GM19240 (cell line): ENCODE results near the gene OR1J4.
"Not testable (repeated sequence)": the region's sequence is repeated elsewhere in the genome, so short reads cannot be mapped to it uniquely, and the experiment has no call there.

Source experiments
- DNase-seq: peaks from one replicate; pipeline ENCODE4 v3.0.0; 2011; ENCODE audit warnings: low spot score; ENCODE audit not compliant: insufficient read length

OR1J4 gene, protein sequence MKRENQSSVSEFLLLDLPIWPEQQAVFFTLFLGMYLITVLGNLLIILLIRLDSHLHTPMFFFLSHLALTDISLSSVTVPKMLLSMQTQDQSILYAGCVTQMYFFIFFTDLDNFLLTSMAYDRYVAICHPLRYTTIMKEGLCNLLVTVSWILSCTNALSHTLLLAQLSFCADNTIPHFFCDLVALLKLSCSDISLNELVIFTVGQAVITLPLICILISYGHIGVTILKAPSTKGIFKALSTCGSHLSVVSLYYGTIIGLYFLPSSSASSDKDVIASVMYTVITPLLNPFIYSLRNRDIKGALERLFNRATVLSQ

GRCh38 chr9:122518841-122519240, at the start of gene OR1J4:
Gene OR1J4 (plus strand): TSS chr9:122519141. CDS start chr9:122519141, 0 bp downstream.
- no peak for DNase-seq

DNA sequence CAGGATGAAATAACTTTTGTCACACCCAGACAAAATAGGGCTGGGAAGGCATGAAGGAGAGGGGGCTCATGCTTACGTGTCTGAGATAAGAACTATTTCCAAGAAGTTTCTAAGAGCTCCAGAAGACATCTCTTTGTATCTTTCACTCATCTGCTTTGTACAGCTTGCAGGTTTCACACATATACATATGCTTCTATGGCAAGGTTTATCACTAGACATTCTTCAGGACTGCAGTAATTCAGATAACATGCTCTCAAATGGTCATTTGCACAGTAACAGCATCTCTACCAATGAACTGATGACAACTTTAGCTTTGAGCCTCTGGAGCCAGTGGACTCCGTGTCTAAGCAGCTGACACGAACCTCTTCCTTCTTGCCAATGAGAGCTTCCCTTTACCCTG, 44.4 kb upstream of the OR1J4 start:
- no peak for DNase-seq

GRCh38 chr9:122475717-122476116, 43.2 kb upstream of the OR1J4 start:
- no peak for DNase-seq

DNA sequence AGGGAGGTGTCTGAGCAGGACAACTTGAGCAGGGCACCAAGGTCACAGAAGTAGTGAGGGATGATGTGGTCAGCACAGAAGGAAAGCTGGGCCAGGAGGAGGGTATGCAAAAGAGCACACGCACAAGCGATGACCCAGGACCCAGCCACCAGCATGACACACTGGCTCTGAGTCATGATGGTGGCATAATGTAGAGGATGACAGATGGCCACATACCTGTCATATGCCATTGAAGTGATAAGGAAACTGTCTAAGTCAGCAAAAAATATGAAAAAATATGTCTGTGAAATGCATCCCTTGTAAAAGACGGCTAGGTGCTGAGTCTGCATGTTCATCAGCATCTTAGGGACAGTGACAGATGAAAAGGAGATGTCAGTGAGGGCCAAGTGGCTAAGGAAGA, 41.6 kb upstream of the OR1J4 start:
- no peak for DNase-seq

DNA sequence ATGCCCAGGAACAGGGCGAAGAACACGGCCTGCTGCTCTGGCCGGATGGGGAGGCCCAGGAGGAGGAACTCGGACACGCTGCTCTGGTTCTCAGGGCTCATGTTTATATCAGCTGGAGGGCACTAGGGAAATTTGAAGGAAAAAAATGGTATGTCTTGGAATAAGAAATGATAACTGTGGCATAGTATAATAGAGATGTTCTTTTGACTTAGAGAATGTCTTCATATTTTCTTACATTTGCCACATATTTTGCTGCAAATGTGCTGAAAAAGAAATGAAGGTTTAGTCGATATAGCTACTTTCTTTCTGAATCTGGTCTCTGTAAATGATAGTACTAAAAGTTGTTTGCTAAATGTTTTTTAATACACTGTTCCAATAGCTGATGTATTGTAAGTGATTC, 41.1 kb upstream of the OR1J4 start, which contains the start of gene OR1J1:
Gene OR1J1, minus strand, starts transcription at position 101 of the 400 bp plus-strand sequence. Its CDS starts 0 bp downstream, at position 101.
- no peak for DNase-seq

DNA sequence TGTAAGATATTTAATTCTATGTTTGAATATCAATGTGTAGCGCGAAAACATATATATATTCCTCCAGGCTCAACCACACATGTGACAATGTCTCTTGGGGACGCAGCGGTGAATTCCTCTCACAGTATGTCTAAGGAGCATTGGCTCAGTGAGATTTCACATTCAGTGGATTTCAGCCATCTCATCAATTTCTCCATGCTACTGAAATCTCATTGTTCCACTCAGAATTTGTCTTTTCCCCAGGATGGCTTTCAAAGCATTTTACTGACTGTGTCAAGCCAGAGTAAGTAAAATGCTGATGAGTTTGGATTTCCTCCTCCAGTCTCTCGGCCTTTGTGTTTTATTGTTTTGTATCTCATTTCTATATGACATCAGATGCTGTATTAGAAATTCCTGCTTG, 39.9 kb upstream of the OR1J4 start:
- DNase-seq = no peak

DNA sequence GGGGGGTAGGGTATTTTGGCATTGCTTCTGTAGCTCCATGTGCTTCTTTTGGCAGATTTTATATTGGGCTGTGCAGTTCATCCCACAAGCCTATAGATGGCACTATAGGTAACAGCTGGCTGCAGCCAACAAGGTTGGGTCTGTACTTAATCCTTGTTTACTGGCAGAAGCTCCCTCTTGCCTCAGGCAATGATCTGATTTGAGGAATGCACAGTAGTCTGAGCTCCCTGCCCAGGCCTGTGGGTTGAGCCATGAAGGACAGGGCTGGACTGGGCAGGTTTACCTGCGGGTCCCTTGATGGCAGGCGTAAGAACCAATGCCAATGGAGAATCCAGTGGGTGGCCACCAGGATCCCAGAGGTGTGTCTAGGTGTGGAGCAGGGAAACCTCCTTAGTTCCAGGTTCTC, 20.1 kb upstream of the OR1J4 start:
- DNase-seq = peak; percentile 8

DNA sequence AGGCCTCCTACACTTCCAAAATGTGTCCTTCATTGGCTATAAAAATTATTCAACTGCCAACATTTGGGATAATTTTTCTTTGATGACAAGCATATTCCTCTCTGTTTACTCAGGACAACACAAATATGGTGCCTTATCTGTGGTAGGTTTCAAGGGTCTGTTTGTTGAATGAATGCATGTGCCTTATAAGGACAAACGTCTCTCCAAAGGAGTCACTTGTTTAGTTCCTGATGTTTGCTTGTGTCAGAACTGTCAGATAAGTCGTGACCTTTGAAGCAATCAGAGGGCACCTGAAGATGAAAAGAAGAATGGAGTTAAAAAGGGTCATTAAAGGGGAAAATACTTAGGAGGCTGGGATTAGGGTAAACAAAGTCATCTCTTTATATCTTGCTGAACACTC, 12.0 kb upstream of the OR1J4 start:
- no peak for DNase-seq

DNA sequence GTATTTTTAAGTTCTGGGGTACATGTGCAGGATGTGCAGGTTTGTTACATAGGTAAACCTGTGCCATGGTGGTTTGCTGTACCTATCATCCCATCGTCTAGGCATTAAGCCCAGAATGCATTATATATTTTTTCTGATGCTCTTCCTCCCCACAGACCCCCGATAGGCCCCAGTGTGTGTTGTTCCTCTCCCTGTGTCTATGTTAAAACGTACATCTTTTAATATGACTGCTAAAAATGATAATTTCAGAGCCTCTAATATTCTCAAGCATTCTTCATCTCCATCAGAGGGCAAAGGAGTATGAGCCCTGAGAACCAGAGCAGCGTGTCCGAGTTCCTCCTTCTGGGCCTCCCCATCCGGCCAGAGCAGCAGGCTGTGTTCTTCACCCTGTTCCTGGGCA, 8.4 kb upstream of the OR1J4 start, which contains the start of gene OR1J2:
Gene OR1J2, plus strand, starts transcription at position 301 of the 400 bp plus-strand sequence. Its CDS starts 0 bp downstream, at position 301.
- no peak for DNase-seq

GRCh38 chr9:122518226-122518625, 715 bp upstream of the OR1J4 start:
- no peak for DNase-seq

DNA sequence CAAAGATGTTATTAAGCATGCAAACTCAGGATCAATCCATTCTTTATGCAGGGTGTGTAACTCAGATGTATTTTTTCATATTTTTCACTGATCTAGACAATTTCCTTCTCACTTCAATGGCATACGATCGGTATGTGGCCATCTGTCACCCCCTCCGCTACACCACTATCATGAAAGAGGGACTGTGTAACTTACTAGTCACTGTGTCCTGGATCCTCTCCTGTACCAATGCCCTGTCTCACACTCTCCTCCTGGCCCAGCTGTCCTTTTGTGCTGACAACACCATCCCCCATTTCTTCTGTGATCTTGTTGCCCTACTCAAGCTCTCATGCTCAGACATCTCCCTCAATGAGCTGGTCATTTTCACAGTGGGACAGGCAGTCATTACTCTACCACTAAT, 435 bp downstream of the OR1J4 start:
- DNase-seq = no peak

- DNase-seq = no peak
Measured at GRCh38 chr9:122526602-122527001, 7.7 kb downstream of the OR1J4 start.

DNA sequence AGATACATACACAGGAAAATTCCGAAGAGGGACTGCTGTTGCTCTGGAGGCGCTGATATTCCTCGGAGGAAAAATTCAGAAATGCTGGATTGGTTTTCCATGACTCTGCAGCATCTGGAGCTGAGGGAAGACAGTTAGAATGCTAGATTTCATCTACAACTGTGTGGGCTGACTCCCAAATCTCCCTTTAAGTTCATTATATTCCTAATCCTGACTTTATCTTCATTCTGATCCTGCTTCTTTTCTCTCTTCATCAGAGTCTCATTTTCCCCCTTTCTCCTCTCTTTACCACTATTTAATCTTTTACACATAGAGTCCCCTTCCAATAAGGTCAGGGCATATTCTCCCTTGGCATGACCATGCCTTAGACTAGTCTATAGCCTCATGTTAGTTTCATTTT, 8.3 kb downstream of the OR1J4 start, which contains the start of gene OR1N1:
Gene OR1N1, minus strand, starts transcription at position 101 of the 400 bp plus-strand sequence. Its CDS starts 0 bp downstream, at position 101.
- DNase-seq = no peak

DNA sequence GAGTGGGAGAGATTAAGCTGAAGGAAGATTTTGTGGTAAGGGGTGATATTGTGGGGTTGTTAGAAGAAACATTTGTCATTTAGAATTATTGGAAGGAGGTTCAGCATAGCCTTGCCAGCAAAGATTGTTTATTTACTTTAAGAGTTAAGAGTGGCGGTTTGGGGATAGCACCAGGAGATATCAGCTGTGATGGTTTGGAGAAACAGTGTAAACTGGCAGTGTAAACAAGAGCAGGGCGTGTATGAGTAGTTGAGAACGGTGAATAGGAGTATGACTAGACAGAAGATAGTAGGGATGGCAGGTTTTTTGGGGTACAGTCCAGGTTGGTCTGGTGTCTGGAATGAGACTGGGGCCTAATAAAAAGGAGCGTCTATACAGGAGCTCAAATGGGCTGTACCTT, 12.2 kb downstream of the OR1J4 start:
- not testable (repeated sequence) for DNase-seq

GRCh38 chr9:122536134-122536533, 17.2 kb downstream of the OR1J4 start:
- no peak for DNase-seq

DNA sequence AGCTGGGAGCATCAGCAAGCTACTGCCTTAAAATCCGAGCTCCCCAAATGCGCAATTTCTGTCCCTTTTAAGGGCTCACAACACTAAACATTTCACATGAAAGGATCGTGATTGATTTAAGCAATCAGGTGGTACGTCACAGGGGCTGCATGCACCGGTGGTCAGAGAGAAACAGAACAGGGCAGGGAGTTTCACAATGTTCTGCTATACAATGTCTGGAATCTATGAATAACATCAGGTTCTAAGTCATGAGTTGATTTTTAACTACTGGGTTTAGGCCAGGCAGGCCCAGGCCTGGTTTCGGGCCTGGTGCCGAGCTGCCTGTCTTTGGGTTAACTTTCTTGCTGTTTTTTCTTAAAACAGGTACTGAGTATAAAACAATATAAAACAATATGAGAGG, 18.1 kb downstream of the OR1J4 start:
- DNase-seq = not testable (repeated sequence)

- no peak for DNase-seq
Measured at GRCh38 chr9:122538757-122539156, 19.8 kb downstream of the OR1J4 start.

GRCh38 chr9:122546196-122546595, 27.3 kb downstream of the OR1J4 start:
- DNase-seq = no peak

GRCh38 chr9:122551371-122551770, 32.4 kb downstream of the OR1J4 start:
- no peak for DNase-seq

GRCh38 chr9:122552812-122553211, 33.9 kb downstream of the OR1J4 start, which contains the start of gene OR1N2:
Gene OR1N2 (plus strand): TSS chr9:122553112. CDS start chr9:122553212, 100 bp downstream.
- no peak for DNase-seq

DNA sequence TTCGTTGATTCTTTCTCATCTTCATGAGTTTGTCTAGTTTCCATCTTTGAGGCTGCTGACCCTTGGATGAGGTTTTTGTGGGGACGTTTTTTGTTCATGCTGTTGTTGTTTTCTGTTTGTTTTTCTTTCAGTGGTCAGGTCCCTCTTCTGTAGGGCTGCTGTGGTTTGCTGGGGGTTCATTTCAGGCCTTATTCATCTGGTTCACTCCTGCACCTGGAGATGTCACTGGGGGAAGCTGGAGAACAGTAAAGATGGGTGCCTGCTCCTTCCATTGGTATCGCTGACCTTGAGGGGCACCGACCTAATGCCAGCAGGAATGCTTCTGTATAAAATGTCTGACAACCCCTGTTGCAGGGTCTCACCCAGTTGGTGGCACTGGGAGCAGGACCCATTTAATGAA, 42.5 kb downstream of the OR1J4 start:
- DNase-seq = no peak

GRCh38 chr9:122562134-122562760, 43.3 kb downstream of the OR1J4 start:
- no peak for DNase-seq

GRCh38 chr9:122567901-122568300, 49.0 kb downstream of the OR1J4 start:
- DNase-seq = no peak
